Activated T-cell treated with anti-CD3 and anti-CD28 coated beads, Interleukin-2, amount 50 U/mL, for 4 hours (primary cell): ENCODE data around the gene CASP6. TPM values are rescaled to one million over a fixed set of nuclear protein-coding genes. Genes with fewer than 3 reads are reported as not detected.

Experiments
- ATAC-seq, 2 donors: fragments of 200-7000 bp; cut with Tn5 transposase; one replicate each; pipeline ENCODE4 v1.10.0; 2021
- DNase-seq: peaks from one replicate; pipeline ENCODE4 v3.0.0-alpha.2; 2020
- H3K27me3 Mint-ChIP-seq: one replicate; pipeline ENCODE4 v1.8.0; 2021; ENCODE audit warnings: low read depth, mixed read lengths
- H3K36me3 Mint-ChIP-seq: one replicate; pipeline ENCODE4 v1.8.0; 2022; ENCODE audit warnings: mixed read lengths; ENCODE audit not compliant: insufficient read depth
- H3K4me1 Mint-ChIP-seq: one replicate; pipeline ENCODE4 v1.8.0; 2021; ENCODE audit warnings: low read depth, mixed read lengths
- H3K4me3 Mint-ChIP-seq: one replicate; pipeline ENCODE4 v1.8.0; 2021; ENCODE audit warnings: mild to moderate bottlenecking, moderate library complexity, mixed read lengths
- H3K9me3 Mint-ChIP-seq: one replicate; pipeline ENCODE4 v1.8.0; 2021; ENCODE audit warnings: mixed read lengths
- total RNA-seq, 3 donors: library from RNA; stranded (reverse); gene quantifications; one replicate each; pipeline ENCODE4 v1.2.1, GENCODE V29; 2021

The CASP6 gene
- total RNA-seq, 3 donors from 2014 or later = 10.1 to 14.1 (median 11.4) TPM

DNA sequence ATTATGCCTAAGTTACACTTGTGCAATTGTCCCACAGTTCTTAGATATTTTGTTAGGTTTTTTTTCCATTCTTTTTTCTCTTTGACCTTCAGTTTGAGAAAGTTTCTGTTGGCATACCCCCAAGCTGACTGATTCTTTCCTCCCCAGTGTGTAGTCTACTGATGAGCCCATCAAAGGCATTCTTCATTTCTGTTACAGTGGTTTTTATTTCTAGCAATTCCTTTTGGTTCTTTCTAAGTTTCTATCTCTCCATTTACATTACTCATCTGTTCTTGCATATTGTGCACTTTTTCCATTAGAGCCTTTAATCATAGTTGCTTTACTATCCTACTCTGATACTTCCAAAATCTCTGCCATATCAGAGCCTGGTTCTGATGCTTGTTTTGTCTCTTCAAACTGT is 31.9 kb downstream of the CASP6 start:
- Mint-ChIP-seq H3K4me3 (no peak overlapping the region), H3K4me1 (peaks cover 49% of the 10 kb centered on the region), H3K27me3 (no peaks in the 10 kb centered on the region), H3K36me3 (peaks cover 44% of the 10 kb centered on the region), H3K9me3 (peaks cover 12% of the 10 kb centered on the region)
- DNase-seq = no peak
- peak; percentile 77 to 89 for ATAC-seq

DNA sequence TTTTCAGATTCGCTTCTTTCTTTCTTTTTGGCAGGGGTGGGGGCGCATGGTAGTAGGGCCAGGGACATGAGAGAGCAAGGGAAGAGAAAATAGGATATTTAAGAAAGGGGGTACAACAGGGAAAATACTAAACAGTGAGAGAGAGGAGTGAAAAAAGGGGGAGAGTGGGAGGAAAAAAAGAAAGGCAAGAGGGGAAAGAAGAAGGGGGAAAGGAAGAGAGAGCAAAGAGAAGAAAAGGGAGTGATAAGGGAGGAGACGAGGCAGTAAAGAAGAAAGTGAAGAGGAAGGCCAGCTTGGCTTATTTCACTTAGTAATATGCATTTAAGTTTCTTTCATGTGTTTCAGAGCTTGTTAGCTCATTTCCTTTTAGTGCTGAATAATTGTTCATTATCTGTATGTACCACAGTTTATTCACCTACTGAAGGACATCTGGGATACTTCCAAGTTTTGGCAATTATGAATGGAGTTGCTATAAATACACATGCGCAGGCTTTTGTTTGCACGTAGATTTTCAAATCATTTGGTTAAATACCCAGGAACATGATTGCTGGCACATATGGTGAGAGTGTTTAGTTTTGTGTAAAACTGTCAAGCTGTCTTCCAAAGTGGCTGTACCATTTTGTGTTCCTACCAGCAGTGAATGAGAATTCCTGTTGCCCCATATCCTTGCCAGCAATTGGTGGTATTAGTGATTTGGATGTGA is 37.3 kb downstream of the CASP6 start:
- H3K36me3 Mint-ChIP-seq = peaks cover 24% of the 10 kb centered on the region
- no peaks in the 10 kb centered on the region for H3K27me3 Mint-ChIP-seq
- H3K4me1 Mint-ChIP-seq = peaks cover 51% of the 10 kb centered on the region

DNA sequence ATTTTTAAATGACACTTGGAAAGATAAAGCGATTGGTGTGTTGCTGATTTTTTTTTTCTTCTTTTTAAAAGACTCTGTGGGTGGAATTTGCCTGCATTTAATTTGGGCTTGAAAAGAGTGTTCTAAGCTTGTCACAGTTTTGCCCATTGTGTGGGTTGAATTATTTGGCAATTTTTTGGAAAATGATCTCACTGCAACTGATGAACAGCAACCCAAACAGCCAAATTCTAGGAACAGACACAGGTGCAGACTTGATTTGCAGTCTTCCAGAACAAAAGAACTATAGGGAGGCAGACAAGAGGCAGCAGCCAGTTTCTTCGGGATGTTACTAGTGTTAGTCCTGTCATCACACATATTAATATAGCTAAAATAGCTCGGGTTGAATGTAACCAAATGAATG is 40.5 kb downstream of the CASP6 start:
- ATAC-seq (no peak), DNase-seq (no peak)
- H3K9me3 Mint-ChIP-seq = no peaks in the 10 kb centered on the region
- H3K4me1 Mint-ChIP-seq = peaks cover 37% of the 10 kb centered on the region
- H3K27me3 Mint-ChIP-seq = no peaks in the 10 kb centered on the region
- no peak overlapping the region for H3K4me3 Mint-ChIP-seq
- H3K36me3 Mint-ChIP-seq = peaks cover 8% of the 10 kb centered on the region

More for the DNA sequence above, 37.3 kb downstream of the CASP6 start:
- Mint-ChIP-seq H3K4me3 (no peak overlapping the region), H3K9me3 (peaks cover 2% of the 10 kb centered on the region)
- ATAC-seq (no peak), DNase-seq (no peak)

DNA sequence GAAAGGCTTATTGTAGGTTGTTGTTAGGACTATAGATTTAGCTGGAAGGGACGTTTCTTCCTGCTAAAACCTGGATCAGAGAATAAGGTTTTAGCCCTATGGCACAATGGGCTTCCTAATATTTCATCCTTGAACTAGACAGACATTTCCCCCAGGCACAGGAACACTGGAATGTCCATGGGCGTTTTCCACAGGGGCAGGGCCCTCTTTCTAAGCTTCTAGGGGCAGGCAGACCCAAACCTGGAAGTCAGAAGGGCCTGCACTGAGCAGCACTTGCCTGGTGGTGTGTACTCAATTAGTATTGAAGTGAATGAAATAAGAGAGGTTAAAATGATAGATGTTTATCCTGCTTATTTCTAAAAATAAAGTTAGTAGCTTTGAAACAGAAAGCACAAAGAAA is 41.1 kb downstream of the CASP6 start:
- peaks cover 37% of the 10 kb centered on the region for H3K4me1 Mint-ChIP-seq

DNA sequence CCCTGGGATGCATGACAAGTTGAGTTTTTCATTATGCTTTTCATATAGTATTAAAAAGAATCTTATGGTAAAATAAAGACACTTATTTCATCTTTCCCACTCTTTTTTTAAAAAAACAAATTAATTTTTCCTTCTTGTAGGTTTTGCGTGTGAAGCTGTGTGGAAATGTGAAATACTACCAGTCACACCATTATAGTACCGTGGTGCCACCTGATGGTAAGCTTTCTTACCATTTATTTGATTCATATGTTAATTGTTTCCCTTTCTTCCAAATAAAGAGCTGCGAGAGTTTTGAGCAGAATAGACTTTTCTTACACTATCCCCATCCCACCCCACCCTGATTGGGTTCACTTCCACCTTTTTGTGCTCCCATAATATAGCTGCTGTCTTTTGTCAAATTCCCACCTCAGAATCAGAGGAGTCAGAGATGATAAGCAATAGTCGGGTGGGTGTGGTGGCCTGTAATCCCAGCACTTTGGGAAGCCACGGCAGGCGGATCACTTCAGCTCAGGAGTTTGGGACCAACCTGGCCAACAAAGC is 44.3 kb downstream of the CASP6 start:
- DNase-seq (no peak), ATAC-seq (peak in 1 of 2 donors; percentile 37)
- no peaks in the 10 kb centered on the region for H3K36me3 Mint-ChIP-seq
- no peaks in the 10 kb centered on the region for H3K9me3 Mint-ChIP-seq
- H3K4me3 Mint-ChIP-seq = no peak overlapping the region
- H3K27me3 Mint-ChIP-seq = no peaks in the 10 kb centered on the region
- H3K4me1 Mint-ChIP-seq = peaks cover 30% of the 10 kb centered on the region

More for the DNA sequence above, 41.1 kb downstream of the CASP6 start:
- peaks cover 8% of the 10 kb centered on the region for H3K36me3 Mint-ChIP-seq
- H3K27me3 Mint-ChIP-seq = no peaks in the 10 kb centered on the region
- H3K9me3 Mint-ChIP-seq = no peaks in the 10 kb centered on the region
- DNase-seq (no peak), ATAC-seq (no peak)
- no peak overlapping the region for H3K4me3 Mint-ChIP-seq

DNA sequence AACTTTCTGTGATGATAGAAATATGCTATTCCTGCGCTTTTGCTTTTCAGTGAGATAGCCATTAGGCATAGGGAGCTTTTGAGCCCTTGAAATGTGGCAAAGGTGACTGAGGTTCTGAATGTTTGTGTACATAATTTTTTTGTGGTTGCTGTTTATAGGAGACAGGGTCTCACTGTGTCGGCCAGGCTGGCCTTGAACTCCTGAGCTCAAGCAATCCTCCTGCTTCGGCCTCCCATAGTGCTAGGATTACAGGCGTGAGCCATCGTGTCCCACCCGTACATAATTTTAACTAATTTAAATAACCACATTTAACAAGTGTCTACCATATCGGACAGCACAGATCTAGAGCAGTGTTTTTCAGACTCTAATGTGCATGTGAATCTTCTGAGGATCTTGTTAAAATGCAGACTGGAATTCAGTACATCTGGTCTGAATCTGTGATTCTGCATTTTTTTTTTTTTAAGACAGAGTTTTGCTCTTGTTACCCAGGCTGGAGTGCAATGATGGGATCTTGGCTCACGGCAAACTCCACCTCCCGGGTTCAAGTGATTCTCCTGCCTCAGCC is 45.3 kb downstream of the CASP6 start:
- H3K36me3 Mint-ChIP-seq = peaks cover 2% of the 10 kb centered on the region
- no peak overlapping the region for H3K4me3 Mint-ChIP-seq
- H3K27me3 Mint-ChIP-seq = no peaks in the 10 kb centered on the region
- DNase-seq = no peak
- no peaks in the 10 kb centered on the region for H3K9me3 Mint-ChIP-seq
- H3K4me1 Mint-ChIP-seq = peaks cover 28% of the 10 kb centered on the region
- ATAC-seq = no peak

DNA sequence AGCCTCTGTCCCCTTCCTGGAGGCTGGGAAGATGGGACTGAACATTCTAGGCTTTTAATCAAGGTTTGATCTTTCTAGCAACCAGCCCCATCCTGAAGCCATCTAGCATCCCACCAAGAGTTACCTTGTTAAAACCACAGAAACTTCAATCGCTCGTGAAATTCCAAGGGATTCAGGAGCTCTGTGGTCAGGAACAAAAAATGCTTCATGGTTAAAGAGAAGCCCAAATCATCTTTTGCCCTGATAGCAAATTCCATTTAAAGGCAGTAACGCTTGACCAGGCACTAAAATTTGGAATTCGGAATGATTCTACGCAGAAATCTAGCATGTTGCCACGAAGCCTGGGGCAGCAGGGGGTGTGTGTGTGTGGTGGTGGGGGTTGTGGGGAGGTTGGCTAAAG is 47.8 kb downstream of the CASP6 start:
- peaks cover 39% of the 10 kb centered on the region for H3K4me1 Mint-ChIP-seq
- no peak overlapping the region for H3K4me3 Mint-ChIP-seq

DNA sequence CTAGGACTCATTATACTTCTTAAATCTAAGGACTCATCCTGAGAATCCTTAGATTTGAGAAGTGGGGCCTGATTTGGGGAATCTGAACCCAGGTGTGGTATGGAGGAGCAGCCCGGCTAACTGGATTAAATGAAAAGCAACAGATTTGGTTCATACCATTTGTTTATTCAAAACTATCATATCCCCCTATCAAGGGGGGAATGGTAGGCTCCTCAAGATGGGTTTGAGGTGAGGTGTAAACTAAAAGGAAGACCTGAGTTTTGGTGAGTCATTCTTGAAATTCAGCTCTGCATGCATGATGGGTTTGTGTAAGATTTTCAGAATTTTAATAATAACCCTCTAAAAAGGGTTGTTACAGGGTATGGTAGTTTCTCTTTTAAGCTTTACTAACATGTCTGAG is 53.4 kb downstream of the CASP6 start:
- DNase-seq = no peak
- ATAC-seq = peak; percentile 50 to 54
- Mint-ChIP-seq H3K4me3 (peak overlapping the region; percentile 6), H3K27me3 (no peaks in the 10 kb centered on the region), H3K9me3 (peaks cover 12% of the 10 kb centered on the region), H3K4me1 (peaks cover 40% of the 10 kb centered on the region), H3K36me3 (peaks cover 15% of the 10 kb centered on the region)

More for the DNA sequence above, 47.8 kb downstream of the CASP6 start:
- H3K27me3 Mint-ChIP-seq = no peaks in the 10 kb centered on the region
- DNase-seq (no peak), ATAC-seq (no peak)
- peaks cover 15% of the 10 kb centered on the region for H3K36me3 Mint-ChIP-seq
- H3K9me3 Mint-ChIP-seq = peaks cover 7% of the 10 kb centered on the region

DNA sequence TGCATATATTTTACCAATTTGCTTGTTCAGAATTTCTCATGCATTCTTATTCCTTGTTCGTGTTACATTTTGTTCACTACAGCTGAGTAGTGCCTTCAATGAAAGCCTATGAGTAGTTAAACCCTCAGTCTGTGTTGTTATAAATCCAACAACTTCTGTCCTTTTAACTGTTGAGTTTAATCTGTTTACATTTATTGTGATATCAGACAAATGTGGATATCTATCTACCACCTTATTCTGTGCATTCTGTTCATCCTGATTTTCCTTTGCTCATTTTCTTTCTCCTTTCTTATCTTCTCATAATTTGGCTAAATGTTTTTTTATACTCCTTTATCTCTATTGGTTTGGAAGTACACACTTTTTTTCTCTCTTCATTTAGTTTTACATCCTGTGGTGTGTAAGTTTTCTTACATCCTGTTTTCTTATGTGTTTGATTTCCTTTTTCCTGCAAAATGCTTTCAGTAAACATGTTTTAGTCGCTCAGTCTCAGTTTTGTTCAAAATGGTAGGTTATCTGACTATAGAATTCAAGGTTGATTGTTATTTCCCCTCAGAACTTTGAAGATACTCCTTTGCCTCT is 54.2 kb downstream of the CASP6 start:
- H3K36me3 Mint-ChIP-seq = peaks cover 18% of the 10 kb centered on the region
- ATAC-seq = no peak
- H3K4me3 Mint-ChIP-seq = peak overlapping the region; percentile 6
- H3K9me3 Mint-ChIP-seq = peaks cover 12% of the 10 kb centered on the region
- peaks cover 36% of the 10 kb centered on the region for H3K4me1 Mint-ChIP-seq
- H3K27me3 Mint-ChIP-seq = no peaks in the 10 kb centered on the region
- no peak for DNase-seq

DNA sequence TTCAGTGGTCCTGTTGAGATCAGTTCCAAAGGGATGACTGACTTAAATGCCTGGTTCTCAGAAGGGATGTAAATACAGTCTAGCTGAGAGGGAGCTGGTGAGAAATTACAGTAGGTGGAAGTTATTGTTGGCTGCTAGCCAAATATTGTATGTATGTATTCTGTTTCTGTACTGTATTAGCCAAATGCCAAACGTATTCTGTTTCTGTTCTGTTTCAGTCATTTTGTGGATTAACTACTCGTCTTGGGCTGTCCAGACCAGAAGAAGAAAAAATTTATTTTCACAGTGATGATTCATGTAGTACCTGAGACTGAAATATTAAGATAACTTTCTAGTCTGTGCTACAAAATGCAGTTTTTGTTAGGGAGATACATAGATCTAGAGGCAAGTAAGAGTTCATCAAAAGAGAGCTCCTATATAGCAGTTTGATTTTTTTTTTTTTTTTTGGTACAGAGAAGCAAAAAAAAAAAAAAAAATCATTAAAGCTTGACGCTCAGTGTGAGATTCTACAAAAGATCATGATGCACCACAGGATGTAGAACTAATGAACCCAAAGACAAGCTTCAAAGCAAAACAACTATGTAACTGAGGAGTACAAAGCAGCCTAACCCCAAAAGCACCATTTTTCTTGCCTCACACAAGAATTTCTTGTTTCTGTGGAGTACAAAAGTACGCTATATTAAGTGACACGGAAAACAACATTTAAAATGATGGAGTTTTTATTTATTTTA is 54.8 kb downstream of the CASP6 start:
- no peak for DNase-seq

DNA sequence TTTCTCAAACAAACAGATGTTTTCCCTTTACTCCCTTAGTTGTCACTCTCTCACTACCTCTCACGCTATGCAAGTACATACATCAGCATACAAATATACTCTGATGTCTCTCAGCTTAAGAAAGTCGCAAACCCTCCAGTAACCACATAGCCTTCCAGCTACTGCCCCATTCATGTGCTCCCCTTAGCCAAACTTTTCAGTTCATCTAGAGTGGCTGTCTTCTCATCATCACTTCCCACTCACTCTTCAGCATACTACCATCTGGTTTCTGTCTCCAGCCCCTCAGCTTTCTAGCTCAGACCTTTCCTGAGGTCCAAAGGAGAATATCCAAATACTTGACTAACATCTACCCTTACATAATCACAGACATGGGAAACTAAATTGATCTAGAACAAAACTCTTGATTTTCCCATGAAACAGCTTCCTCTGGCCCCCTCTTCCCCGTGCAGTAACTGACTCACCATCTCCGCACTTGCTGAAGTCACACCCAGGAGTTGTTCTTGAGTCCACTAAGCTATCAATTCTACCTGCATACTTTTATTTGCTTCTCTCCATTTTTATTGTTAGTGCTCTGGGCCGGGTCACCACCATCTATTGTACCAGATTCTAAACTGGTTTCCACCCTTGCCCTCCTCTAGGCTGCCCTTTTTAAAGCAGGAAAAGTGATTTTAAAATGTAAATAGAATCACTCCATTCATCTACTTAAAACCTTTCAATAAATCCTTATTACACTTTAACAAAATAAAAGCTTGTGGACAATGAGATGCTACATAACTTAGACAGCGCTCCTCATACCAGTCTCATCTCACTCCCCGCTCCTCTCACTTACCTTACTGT is 57.2 kb downstream of the CASP6 start:
- ATAC-seq (peak; percentile 58 to 61), DNase-seq (no peak)

More for the DNA sequence above, 54.8 kb downstream of the CASP6 start:
- Mint-ChIP-seq H3K4me3 (peak overlapping the region; percentile 51), H3K9me3 (peaks cover 12% of the 10 kb centered on the region), H3K36me3 (peaks cover 18% of the 10 kb centered on the region), H3K4me1 (peaks cover 39% of the 10 kb centered on the region), H3K27me3 (no peaks in the 10 kb centered on the region)
- peak; percentile 39 to 59 for ATAC-seq

DNA sequence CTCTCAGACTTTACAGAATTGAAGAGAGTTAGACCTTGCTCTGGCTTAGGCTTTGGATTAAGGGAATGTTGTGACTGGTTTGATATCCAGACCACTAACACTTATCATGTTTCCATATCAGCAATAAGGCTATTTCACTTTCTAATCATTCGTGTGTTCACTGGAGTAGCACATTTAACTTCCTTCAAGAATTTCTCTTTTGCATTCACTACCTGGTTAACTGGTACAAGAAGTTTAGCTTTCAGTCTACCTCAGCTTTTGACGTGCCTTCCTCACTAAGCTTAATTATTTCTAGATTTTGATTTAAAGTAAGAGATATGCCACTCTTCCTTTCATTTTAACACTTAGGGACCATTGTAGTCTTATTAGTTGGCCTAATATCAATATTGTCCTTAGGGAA is 62.6 kb downstream of the CASP6 start:
- H3K4me1 Mint-ChIP-seq = peaks cover 48% of the 10 kb centered on the region
- peaks cover 14% of the 10 kb centered on the region for H3K9me3 Mint-ChIP-seq
- peak overlapping the region; percentile 1 for H3K4me3 Mint-ChIP-seq
- H3K27me3 Mint-ChIP-seq = no peaks in the 10 kb centered on the region
- H3K36me3 Mint-ChIP-seq = peaks cover 34% of the 10 kb centered on the region
- DNase-seq (no peak), ATAC-seq (peak in 1 of 2 donors; percentile 32)

More for the DNA sequence above, 57.2 kb downstream of the CASP6 start:
- Mint-ChIP-seq H3K36me3 (peaks cover 3% of the 10 kb centered on the region), H3K27me3 (no peaks in the 10 kb centered on the region), H3K4me1 (peaks cover 46% of the 10 kb centered on the region), H3K9me3 (peaks cover 5% of the 10 kb centered on the region), H3K4me3 (no peak overlapping the region)
